ENCODE results near the gene ASZ1. TPM values are rescaled to one million over a fixed set of nuclear protein-coding genes. Genes with fewer than 3 reads are reported as not detected.

Gene ASZ1
- total and polyA plus RNA-seq, 3 donors from 2014 or later, result 18.1 to 27.6 (median 18.4) TPM

GRCh38 chr7:117446220-117446815 is 19.0 kb upstream of the ASZ1 start:
- WGBS, 2 donors, result 55 to 60% methylated on average over 4 of the region's 4 CpGs
- no peak for DNase-seq
- peak overlapping the region; percentile 9 to 33 for H3K27ac ChIP-seq
- no peaks in the 10 kb centered on the region for H3K36me3 ChIP-seq (ENCODE audit: low read depth, missing control alignments)
- H3K4me1 ChIP-seq, result no peaks in the 10 kb centered on the region
- no peak for TF ChIP-seq CTCF (IDR thresholded peaks at IDR 0.05)
- no peak for TF ChIP-seq POLR2A (IDR thresholded peaks at IDR 0.05)
- H3K9me3 ChIP-seq, result no peaks in the 10 kb centered on the region
- intact Hi-C loops (cut with DNase I; ENCODE audit: low total_unique reads), result no loop called here
- H3K27me3 ChIP-seq, result no peaks in the 10 kb centered on the region
- no peak overlapping the region for H3K4me3 ChIP-seq

- H3K9me3 ChIP-seq, result no peaks in the 10 kb centered on the region
- H3K36me3 ChIP-seq (ENCODE audit: low read depth, missing control alignments), result no peaks in the 10 kb centered on the region
- no peak for DNase-seq
- H3K4me1 ChIP-seq, result no peaks in the 10 kb centered on the region
- 95 to 100% methylated on average over 1 of the region's 1 CpG for WGBS, 2 donors
- H3K27ac ChIP-seq, result no peak overlapping the region
- H3K27me3 ChIP-seq, result no peaks in the 10 kb centered on the region
- no peak overlapping the region for H3K4me3 ChIP-seq
- TF ChIP-seq CTCF (IDR thresholded peaks at IDR 0.05) (no peak), POLR2A (IDR thresholded peaks at IDR 0.05) (no peak)
- intact Hi-C loops (cut with DNase I; ENCODE audit: low total_unique reads), result no loop called here
Observed at GRCh38 chr7:117445206-117445605, 17.9 kb upstream of the ASZ1 start.

- H3K9me3 ChIP-seq, result no peaks in the 10 kb centered on the region
- TF ChIP-seq CTCF (IDR thresholded peaks at IDR 0.05), result no peak
- TF ChIP-seq POLR2A (IDR thresholded peaks at IDR 0.05), result no peak
- no peaks in the 10 kb centered on the region for H3K27me3 ChIP-seq
- 48 to 64% methylated on average over 1 of the region's 1 CpG for WGBS, 2 donors
- no peak overlapping the region for H3K27ac ChIP-seq
- H3K4me1 ChIP-seq, result no peaks in the 10 kb centered on the region
- no peak overlapping the region for H3K4me3 ChIP-seq
- intact Hi-C loops (cut with DNase I; ENCODE audit: low total_unique reads), result no loop called here
- no peaks in the 10 kb centered on the region for H3K36me3 ChIP-seq (ENCODE audit: low read depth, missing control alignments)
- no peak for DNase-seq
Observed at GRCh38 chr7:117444646-117445045, 17.4 kb upstream of the ASZ1 start.

GRCh38 chr7:117435475-117436043 is 8.3 kb upstream of the ASZ1 start:
- Histone ChIP-seq H3K27me3 (no peaks in the 10 kb centered on the region), H3K4me1 (no peaks in the 10 kb centered on the region), H3K36me3 (ENCODE audit: low read depth, missing control alignments) (no peaks in the 10 kb centered on the region), H3K27ac (no peak overlapping the region), H3K4me3 (no peak overlapping the region), H3K9me3 (no peaks in the 10 kb centered on the region)
- 66 to 74% methylated on average over 2 of the region's 2 CpGs for WGBS, 2 donors
- intact Hi-C loops (cut with DNase I; ENCODE audit: low total_unique reads), result no loop called here
- TF ChIP-seq CTCF (IDR thresholded peaks at IDR 0.05) (no peak), POLR2A (IDR thresholded peaks at IDR 0.05) (no peak)
- DNase-seq, result no peak
